ENCODE results near the gene IVD. TPM values are rescaled to one million over a fixed set of nuclear protein-coding genes. Genes with fewer than 3 reads are reported as not detected.
A peak's percentile ranks its signal among the peaks of the same experiment; 100 is the strongest.
"Not testable (repeated sequence)": the region's sequence is repeated elsewhere in the genome, so short reads cannot be mapped to it uniquely, and the experiment has no call there.

IVD gene
- total RNA-seq, 1 donor from 2014 or later = 57.0 TPM

DNA sequence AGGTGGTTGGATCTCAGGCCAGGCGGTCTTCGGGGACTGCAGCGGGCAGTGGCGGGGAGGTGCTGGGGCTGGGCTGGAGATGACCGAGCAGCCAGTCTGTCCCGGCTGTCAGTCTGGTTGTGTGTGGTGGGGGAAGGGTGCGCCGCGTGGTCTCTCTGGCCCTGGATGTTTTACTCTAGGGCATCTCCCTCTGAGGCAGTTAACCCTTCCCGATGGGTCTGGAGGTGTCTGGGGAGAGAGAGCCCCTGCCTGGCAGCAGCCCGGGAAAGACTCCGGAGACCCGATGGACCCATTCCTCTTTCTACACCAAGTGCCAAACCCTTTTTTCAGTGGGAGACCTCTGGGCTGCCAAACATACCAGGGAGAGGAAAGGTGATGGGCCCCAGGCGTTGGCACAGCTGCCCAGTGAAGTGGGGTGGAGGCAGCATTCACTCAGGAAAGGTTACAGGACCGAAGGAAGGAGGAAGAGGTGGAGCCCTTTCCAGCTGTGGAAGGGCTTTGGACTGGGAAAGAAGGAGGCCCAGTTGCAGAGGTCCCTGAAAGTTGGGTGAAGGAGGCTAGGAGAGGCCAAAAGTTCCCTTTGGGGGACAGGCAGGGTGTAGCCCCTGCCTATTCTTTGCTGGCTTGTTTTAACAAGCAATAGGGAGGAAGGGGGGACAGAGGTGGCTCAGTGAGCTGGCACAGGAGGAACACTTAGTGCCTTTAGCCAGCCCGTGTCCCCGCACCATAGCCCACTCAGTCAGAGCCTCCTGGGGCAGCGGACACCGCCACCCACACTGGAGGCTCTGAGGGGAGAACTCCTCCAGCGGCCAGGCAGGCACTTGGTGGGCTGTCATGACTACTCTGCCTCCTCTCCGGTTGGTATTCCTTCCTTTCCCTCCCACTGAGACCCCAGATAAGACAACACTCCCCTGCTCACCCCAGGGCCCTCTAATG, 32.4 kb downstream of the IVD start:
- DNase-seq (ENCODE audit: low read depth) = no peak

DNA sequence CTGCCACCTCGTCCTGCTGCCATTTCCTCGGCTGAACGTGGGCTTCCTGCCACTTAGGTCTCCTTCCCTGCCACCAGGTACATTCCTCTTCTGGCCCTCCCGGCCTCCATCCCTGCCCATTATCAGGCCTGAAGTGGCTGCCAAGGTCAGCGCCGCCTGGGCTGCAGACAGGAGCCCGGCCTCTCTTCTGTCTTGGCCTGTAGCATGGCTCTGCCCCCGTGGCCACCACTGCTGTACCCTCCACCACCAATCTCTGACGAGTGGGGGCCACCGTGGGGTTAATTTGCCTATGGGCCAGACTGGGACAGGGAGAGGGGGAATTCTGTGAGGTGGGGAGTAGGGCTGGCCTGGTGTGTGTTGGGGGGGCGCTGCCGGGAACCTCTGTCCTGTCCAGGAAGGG, 33.1 kb downstream of the IVD start:
- DNase-seq (ENCODE audit: low read depth) = no peak

DNA sequence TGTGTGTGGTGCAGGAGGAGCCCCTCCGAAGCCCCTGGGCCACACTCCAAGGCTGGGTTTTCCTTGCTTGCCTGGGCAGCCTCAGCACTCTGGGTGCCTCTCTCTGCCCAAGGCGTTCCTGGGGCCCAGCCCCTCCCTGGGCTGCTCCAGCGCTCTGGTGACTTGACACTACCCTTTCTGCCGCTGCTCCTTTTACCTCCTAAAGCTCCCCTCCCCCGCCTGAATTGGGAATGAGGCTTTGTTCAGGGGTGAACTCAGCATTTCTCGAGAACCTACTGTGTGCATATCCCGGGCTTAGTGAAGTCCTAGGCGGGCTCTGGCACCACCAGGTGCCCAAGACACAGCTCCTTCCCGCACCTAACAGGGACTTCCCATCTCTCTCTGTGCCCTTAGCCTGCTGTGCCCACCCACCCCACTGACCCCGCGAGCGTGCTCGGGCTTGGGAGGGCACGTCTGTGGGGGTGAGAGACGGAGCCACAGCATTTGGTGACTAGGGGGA, 33.9 kb downstream of the IVD start:
- DNase-seq (ENCODE audit: low read depth) = no peak

DNA sequence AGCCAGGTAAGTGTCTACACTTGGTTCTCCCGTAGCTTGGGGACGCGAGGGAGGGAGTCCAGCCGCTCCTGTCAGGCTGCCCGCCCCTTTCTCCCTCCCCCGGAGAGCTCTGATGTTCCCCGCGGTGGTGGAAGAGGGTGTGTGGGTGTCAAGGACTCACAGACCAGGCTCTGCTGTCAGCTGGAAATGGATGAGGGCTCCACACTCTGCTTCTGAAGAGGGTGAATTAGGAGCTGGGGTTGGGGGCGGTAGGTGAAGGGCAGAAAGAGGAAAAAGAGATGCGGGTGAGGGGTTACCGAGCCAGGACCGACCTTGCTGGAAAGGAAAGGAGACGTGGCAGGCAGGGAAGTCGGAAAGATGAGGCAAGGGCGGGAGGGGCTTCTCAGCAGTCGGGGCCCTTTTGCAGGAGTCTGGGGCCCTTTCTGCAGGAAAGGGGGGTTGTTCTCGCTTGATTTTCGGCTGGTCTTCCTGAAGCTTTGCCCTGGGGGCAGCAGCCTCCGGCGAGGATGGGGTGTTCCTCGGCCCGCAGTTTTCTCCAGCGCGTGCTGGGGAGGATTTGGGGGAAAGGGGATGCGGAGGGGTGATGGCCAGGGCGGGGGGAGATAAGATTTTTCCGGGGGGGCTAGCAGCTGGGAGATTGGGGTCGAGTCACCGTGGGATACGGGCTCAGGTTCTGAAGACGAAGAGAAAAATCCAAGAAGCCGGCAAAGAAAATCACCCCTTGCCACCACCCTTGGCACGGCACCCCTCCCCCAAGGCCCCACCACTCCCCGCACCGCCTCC, 34.6 kb downstream of the IVD start:
- DNase-seq (ENCODE audit: low read depth) = no peak

DNA sequence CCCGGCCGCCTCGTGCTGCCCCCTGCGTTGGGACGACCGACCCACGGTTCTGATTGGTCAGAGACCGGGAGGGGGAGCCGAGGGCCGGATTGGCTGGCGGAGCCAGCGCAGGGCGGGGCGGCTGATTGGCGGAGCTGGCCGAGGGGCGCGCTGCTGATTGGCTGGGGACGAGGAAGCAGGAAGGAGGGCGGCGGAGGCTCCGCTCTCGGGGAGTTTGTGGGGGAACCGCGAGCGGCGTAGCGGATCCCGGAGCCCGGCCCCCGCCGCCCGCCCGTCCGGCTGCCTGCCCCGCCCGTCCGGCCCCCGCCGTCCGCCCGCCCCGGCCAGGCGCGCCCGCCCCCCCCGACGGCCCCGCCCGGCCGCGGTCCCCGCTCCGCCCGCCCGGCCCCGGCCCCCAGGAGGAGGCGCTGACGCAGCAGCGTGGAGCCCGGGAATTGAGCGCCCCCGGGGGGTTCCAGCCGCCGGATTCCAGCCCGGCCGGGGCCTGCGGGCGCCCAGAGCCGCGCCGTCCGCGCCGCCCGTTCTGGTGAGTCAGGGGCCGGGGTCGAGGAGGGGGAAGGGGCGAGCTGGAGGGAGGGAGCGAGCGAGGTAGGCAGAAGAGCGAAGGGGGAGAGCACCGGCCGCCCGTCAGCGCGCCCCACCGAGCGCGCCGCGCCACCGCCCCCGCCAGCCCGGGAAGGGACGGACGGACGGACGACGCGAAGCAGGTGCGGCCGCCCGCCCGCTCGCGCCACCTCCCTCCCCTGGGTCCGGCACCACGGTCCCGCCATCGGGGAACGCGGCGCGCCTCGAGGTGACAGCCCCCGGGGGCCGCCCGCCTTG, 35.4 kb downstream of the IVD start, which contains the start of gene BAHD1:
Gene BAHD1, plus strand, starts transcription at position 211 of the 822 bp plus-strand sequence. CDS start 17,512 bp downstream, outside the sequence.
- DNase-seq (ENCODE audit: low read depth) = peak; percentile 96

DNA sequence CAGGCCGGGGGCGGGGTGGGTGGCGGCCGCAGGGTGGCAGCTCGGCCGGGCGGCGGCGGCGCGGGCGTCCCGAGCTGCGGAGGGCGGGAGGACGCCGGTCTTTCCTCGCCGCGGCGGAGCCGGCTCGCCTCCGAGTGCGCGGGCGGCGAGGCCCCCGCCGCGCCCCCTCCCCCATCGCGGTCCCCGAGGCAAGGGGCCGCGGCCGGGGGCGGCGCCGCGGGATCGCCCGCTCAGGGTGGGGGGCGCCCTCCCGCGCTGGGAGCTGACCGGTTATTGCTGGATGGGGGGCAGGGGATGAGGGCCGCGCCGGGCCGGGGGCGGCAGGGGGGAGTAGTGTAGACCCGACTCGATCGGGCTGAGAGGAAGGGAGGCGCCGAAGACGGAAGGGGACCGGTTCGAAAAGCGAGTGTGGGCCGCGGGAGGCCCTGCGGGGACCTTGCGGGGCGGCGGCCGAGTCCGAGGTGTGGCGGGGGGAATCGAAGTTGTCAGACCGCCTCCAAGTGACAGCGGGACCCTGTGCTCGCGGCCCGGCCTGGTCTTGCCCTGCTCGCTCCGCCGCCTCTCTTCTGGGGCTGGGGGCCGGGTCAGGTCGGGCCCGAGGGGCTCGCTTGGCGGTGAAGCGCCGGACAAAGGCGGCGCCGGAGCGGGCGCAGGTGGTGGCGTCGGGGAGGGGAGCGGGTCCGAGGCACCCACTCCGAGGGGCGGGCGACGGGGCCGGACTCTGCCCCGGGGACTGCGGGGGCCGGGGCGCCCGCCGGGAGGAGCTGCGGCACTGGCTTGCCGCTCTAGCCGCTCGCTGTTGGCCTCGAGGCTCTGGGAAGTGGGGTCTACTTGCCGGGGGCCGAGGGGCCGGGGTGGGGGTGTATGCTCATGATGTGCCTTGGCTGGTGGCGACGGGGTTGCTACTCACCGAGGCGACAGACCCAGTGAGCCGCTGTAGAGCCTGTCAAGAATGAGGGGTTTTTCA, 36.3 kb downstream of the IVD start:
- no peak for DNase-seq (ENCODE audit: low read depth)

DNA sequence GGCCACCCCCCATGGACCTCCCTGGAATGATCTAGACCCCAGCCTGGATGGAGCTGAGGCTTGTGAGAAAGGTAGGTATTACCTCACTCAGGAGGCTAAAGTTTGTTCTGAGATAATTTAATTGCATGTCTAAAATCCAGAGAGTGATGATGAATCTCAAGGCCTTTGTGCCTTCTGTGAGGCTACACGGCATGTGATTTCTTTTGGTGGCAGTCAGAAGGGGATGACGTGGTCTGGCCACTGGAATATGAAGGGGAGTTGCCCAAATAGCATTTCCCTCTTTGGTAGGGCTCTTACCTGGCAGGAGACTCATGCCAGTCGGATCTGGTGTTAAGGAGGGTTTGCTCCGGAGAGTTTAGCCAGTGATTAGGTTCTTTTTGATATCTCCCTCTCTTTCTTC, 37.7 kb downstream of the IVD start:
- DNase-seq (ENCODE audit: low read depth) = no peak

DNA sequence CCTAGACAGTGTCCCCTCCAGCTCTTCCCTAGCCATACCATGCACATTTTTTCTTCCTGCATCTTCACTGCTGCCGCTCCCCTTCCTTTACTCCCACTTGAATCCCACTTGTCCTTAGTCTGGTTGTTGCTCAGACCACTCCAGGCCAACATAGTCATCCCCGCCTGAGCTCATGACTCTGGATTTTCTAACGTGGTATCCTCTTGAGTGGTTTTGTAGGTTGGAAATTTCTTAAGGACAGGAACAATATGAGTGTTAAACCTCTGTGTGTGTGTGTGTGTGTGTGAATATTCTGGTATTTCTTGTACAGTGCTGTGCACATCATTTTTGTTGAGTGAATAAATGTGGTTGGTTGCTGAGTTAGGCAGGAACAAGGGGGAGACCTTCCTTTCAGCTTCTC, 38.3 kb downstream of the IVD start:
- no peak for DNase-seq (ENCODE audit: low read depth)

DNA sequence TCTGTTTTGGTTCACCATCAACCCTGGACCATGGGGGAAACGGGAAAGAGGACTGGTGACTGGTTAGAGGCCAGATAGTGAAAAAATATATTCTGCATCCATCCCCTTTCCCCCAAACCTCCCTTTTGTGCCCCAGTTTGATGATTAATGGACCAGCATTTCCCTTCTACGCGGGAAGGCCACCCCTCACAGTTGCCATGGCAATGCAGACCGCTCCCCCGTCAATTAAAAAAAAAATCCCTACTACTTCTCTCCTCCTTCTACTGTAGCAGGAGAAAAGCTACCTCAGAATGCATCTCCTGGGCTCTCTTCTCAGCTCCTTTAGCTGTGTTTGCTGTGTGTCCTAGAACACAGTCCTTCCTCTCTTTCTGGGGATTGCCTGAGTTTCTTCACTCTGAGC, 39.1 kb downstream of the IVD start:
- no peak for DNase-seq (ENCODE audit: low read depth)

DNA sequence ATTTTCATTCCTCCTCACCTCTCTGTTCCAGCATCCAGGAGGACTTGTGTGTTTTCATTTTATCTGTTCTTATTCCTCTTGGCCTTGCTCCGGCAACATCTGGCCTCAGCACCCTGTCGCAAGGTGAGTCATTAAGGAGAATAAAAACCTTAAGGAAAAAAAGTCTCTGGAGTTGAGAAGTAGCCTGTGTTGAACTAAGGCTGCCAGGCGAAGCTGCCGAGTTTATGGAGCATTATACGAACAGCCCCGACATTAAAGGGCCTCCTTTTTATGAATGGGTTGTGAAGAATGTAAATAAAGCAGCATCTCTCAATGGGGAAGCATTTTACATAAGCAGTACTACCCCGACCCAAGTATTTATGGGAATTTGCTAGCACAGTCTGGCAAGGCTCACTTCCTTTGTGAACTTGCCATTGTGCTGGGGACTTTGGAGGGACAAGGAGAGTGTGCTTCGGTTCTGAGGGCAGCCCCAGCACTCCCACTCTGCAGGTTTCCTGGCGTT, 39.9 kb downstream of the IVD start:
- DNase-seq (ENCODE audit: low read depth) = no peak

DNA sequence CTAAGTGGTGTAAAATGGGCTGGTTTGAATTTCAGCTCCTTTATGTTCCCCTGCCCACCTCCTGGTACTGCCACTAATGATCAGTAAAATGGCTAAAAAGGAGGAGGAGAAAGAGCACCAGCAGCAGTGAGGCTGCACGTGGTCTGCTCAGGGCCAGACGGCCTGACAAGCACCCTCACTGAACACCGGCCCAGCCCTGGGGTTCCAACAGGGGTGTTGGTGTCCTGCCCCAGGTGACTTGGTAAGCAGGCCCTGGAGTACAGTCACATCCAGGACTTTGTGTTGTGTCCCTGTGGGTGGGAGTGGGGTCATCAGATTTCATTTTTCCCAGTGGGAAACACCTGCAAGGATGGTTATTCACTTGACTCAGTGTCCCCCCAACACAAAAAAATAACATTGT, 40.5 kb downstream of the IVD start:
- no peak for DNase-seq (ENCODE audit: low read depth)

DNA sequence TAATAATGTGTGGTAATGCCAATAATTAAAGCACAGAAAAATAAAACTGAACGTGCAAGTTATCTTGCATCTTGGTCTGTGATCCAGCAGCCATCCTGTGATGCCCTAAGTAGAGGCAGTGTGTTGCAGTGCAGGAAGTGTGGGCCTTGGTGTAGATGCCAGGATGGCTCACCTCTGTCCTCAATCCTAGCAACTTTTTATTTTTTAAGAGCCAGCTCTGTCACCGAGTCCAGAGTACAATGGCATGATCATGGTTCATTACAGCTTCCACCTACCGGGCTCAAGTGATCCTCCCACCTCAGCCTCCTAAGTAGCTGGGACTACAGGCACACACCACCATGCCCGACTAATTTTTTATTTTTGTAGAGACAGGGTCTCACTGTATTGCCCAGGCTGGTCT, 42.8 kb downstream of the IVD start:
- no peak for DNase-seq (ENCODE audit: low read depth)

DNA sequence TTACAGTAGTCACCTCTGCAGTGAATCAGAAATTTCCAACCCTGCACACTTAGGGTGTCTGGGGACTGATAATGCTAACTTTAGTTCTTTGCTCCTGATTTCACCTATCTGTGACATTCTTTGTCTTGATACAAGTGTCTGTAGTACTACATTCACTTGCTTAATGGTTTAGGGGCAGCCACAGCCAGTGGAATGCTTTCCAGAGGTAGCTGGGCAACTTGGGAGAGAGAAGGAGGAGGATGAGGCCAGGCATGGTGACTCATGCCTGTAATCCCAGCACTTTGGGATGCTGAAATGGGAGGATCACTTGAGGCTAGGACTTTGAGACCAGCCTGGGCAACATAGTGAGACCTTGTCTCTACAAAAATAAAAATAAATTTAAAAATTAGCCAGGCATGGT, 43.7 kb downstream of the IVD start:
- DNase-seq (ENCODE audit: low read depth) = no peak

DNA sequence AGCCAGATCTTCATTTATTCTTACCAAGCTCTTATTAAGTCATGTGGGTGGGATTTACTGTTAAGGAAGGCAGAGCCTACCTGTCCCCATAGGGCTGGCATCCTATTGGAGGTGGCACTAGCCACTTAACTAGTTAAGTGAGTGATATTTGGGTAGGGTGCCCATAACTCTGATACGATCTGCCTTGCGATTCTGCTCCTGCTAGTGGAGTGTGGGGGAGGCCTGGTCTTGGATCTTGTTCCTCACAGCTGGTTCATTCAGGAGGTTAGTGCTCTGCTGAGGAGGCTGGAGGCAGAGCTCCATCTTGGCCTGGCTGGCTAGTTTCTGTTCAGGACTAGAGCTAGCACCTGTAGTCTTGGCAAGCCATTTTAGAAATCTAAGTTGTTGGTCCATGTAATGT, 44.5 kb downstream of the IVD start:
- no peak for DNase-seq (ENCODE audit: low read depth)

DNA sequence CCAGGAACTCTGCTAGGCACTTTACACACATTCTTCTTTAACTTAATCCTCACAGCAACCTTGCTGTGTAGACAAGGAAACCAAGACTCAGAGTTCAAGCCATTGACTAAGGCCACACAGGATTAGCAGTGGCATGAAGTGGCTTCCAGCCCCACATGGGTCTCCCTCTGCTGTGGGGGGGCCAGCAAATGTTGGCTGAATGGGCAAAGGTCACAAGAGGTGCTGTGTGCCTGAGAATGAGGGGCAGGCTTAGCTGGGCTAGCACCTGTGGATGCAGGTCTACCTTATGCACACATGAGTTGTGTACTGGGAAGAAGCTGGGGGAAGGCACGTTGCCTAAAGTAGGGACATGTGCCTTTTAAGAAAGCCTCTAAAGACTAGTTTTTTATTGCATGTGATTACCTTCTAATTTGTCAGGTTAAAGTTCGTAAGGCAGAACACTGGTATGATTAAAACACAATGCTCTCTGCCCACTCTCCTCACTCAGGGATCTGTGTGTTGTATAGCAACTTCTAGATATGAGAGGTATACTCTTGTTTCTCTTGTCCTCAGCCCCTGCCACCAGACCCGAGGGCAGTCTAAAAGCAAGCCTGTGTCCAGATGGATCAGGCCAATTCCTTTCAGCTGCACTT, 46.0 kb downstream of the IVD start:
- DNase-seq (ENCODE audit: low read depth) = no peak

DNA sequence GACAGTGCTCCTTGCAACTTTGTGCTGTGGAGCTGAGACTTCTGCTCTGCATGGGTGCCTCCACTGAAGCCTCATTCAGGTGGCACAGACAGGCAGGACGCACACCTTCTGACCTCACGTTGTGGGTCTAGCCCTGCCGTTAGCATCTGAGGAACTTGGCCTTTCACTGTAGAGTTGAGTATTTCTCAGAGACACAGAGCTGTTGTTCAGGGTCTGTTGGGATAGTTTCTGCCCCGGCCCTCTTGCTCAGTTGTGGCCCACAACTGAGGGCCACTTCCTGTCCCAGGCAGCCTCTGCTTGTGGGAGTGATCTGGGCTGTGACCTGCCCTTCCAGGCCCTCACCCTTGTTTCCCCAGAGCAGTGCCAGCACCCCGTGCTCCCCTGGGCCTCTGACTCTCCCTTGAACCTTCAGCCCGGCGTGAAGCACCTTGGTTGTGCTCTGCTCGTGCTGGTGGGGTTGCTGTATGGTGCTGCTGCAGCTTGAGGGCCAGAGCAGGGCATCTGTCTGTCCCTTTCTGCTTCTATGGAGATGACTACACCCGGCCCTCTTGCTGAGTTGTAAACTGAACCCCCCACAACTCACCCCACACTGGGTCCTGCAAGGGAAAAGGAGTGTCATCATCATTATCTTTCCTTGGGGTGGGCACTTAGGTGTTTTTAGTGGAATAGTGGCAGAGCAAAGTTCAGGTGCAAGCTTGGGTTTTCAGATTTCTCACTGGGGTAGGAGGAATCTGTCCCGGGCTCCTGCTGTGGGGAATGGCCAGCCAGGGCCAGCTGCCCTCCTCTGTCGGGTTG, 46.9 kb downstream of the IVD start:
- DNase-seq (ENCODE audit: low read depth) = no peak

DNA sequence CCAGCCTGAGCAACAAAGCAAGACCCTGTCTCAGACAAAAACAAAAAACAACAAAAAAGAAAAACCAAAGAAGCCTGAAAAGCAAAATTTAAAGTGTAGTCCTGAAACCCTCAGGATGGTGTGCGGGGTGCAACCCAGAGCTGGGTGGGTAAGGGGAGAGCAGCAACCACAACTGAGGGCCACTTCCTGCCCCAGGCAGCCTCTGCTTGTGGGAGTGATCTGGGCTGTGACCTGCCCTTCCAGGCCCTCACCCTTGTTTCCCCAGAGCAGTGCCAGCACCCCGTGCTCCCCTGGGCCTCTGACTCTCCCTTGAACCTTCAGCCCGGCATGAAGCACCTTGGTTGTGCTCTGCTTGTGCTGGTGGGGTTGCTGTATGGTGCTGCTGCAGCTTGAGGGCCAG, 48.3 kb downstream of the IVD start:
- not testable (repeated sequence) for DNase-seq (ENCODE audit: low read depth)

DNA sequence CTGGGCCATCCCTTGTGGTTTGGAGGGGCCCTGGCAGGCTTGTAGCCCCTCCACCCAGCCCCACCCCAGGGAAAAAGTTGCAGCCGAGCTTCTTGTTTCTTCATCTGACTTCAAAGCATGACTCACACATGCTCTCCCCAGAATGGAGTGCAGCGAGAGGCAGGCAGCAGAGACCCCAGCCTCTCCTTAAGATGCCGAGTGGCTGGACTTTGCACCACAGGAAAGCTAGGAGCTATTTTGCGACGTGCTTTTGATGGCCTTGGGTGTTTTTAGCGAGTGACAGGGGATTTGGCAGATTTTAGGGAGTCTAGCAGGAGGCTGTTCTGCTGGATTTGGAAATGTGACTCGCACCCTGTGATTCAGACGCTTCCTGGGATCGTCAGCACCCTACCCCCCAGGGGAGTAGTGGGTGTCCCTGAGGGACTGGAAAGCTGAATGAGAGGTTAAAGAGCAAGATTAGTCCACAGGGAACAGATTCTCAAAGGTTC, 49.4 kb downstream of the IVD start:
- no peak for DNase-seq (ENCODE audit: low read depth)

Measured in myocyte (in vitro differentiated cells).